ENCODE results near the gene PRKAA1.
"Not testable (repeated sequence)": the region's sequence is repeated elsewhere in the genome, so short reads cannot be mapped to it uniquely, and the experiment has no call there.

PRKAA1 gene

DNA sequence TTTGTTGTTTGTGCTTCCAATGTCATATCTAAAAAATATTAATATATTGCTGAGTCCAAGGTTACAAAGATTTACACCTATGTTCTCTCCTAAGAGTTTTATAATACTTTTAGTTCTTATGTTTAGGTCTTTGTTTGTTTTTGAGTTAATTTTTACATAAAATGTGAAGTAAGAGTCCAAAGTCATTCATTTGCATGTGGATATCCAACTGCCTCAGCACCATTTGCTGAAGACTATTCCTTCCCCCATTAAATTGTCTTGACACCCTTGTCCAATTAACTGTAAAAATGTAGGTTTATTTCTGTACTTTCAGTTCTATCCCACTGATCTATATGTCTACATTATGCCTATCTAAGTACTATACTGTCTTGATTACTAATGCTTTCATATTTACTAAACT, 78.1 kb downstream of the PRKAA1 start:
- DNase-seq = no peak

DNA sequence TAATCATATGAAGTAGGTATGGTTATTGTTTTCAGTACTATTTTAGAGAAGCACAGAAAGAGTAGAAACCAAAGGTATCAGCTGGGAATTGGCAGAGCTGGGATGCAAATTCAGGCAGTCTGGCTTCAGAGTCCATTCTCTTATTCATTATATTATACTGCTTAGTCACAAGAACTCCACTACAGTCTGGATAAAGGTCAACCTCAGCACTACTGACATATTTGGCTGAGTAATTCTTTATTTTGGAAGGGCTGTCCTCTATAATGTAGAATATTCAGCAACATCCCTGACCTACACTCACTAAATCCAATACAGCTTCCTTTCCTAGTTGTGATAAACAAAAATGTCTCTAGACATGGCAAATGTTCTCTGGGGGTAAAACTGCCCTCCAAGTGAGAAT, 80.9 kb downstream of the PRKAA1 start:
- no peak for DNase-seq

DNA sequence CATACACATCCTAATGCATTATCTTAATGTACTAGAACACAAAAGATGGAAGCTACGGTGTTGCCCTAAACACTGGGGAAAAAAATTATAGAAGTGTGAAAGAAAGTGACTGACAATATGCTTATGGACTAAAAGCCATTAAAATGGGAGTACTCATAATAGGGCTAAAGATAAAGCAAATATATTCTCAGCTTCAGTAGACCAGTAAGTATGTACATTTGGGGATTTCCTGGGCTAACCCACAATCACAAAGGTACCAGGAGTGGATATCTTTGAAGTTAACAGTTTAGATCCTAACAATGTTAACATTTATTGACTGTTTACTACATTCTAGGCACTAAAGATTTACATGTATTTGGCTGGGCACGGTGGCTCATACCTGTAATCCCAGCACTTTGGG, 81.6 kb downstream of the PRKAA1 start:
- DNase-seq = no peak

DNA sequence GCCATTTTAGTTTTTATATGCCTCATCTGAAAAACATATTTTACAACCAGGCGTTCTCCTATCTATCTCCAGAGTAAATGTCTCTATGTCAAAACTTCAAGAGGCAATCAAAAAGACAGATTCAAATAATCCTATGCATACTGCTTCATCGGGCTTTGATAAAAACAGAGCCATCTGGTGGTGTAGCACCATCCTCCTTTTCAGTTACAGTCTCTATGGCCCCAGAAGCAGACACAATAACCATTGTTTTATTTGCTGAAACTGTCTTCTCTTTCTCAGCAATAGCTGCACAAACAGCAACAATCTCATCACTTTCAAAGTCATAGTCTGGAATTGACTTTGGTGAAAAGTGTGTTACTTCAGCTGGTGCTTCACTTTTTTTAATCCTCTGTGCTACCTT, 82.2 kb downstream of the PRKAA1 start:
- DNase-seq = no peak

DNA sequence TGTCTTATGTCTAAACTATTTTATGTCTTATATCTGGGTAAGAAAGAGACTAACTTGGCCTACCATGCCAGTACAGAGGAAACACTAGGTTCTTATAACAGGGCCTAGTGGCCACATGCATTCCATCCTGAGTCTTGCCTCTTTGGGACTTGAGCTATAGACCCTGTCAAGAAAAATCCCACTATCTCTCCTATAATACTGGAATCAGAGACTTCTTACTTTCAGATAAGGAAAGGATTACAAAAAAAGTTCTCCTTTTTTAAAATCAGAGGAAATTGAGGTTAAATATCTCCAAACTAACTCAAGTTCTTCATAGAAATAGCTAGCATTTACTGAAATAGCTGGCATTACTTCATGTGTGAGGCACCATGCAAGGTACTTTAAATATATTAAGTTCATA, 84.2 kb downstream of the PRKAA1 start:
- DNase-seq = no peak

DNA sequence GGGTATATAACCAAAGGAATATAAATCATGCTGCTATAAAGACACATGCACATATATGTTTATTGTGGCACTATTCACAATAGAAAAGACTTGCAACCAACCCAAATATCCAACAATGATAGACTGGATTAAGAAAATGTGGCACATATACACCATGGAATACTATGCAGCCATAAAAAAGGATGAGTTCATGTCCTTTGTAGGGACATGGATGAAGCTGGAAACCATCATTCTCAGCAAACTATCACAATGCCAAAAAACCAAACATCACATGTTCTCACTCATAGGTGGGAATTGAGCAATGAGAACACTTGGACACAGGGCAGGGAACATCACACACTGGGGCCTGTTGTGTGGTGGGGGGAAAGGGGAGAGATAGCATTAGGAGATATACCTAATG, 87.6 kb downstream of the PRKAA1 start:
- not testable (repeated sequence) for DNase-seq

Data from DMS79 (cell line).